HCT116 (cell line): ENCODE data around the gene APCDD1L. TPM values are rescaled to one million over a fixed set of nuclear protein-coding genes. Genes with fewer than 3 reads are reported as not detected.

Experiments
- ATAC-seq: fragments of 200-7000 bp; cut with Tn5 transposase; 2 replicates; pipeline ENCODE4 v1.9.1; 2020; ENCODE audit warnings: mild to moderate bottlenecking, moderate library complexity
- BruUV-seq: library from RNA; stranded (reverse); fragments of 400-500 nt; replicated peaks from 2 replicates; lab custom pipeline; 2021; lab: Mats Ljungman, UMichigan
- CTCF ChIA-PET: fragments of 300-600 bp; sonication (Branson Sonifier 250); formaldehyde crosslinking; loops from one replicate; lab custom pipeline; 2021; ENCODE audit warnings: antibody characterized with exemption; lab: Charles Lee
- POLR2A ChIA-PET: fragments of 300-600, 350-600 bp; sonication (Branson Sonifier 250); formaldehyde crosslinking; loops from one replicate; lab custom pipeline; 2021; ENCODE audit warnings: antibody characterized with exemption; lab: Charles Lee
- RAD21 ChIA-PET, 2 experiments: fragments of 300-600 bp; sonication (Branson Sonifier 250); formaldehyde crosslinking; loops; one replicate each; lab custom pipeline; 2023; ENCODE audit warnings: low total read pairs in 2 of 2; ENCODE audit not compliant: uncharacterized antibody in 2 of 2, unreplicated experiment in 2 of 2, low non-redundant PET in 1 of 2; lab: Charles Lee
- DNase-seq: peaks from one replicate; pipeline ENCODE4 v3.0.0-alpha.2; 2010; ENCODE audit warnings: low read depth, low spot score
- H2AFZ ChIP-seq: fragments of 200-600 bp; shearing (Covaris generic), sonication (generic); 2 replicates; pipeline ENCODE4 v1.6.1; 2017; ENCODE audit warnings: low read depth, mixed run types, mixed read lengths, antibody characterized with exemption, low read length; ENCODE audit not compliant: poor library complexity, severe bottlenecking
- H3K27ac ChIP-seq: 2 replicates; pipeline ENCODE4 v1.5.1; 2012; ENCODE audit warnings: low read depth, low read length
- H3K27me3 ChIP-seq: fragments of 200-600 bp; sonication (generic); 2 replicates; pipeline ENCODE4 v1.6.1; 2016; ENCODE audit warnings: mixed run types, low read length, mixed read lengths; ENCODE audit not compliant: insufficient read depth
- H3K36me3 ChIP-seq, 2 experiments: fragments of 200-500 bp in 1 of 2; fragments of 200-600 bp in 1 of 2; sonication (Bioruptor generic) in 1 of 2; sonication (generic) in 1 of 2; 2 replicates each; pipeline versions ENCODE4 v1.5.1 to v1.6.1; 2014 to 2016; ENCODE audit warnings: low read length in 2 of 2, inconsistent platforms in 1 of 2, mixed read lengths in 1 of 2, mixed run types in 1 of 2; ENCODE audit not compliant: insufficient read depth in 2 of 2, control insufficient read depth in 1 of 2
- H3K4me1 ChIP-seq, 2 experiments: fragments of 200-600 bp in 1 of 2; sonication (generic) in 1 of 2; 2 replicates each; pipeline versions ENCODE4 v1.5.1 to v1.6.1; 2012 to 2017; ENCODE audit warnings: low read length in 2 of 2, inconsistent platforms in 1 of 2, mild to moderate bottlenecking in 1 of 2, mixed read lengths in 1 of 2, mixed run types in 1 of 2, moderate library complexity in 1 of 2; ENCODE audit not compliant: insufficient read depth in 2 of 2, control insufficient read depth in 1 of 2
- H3K4me2 ChIP-seq: fragments of 200-600 bp; sonication (generic); 2 replicates; pipeline ENCODE4 v1.6.1; 2017; ENCODE audit warnings: mixed run types, low read length, mixed read lengths
- H3K4me3 ChIP-seq, 2 experiments: fragments of 200-600 bp in 1 of 2; sonication (generic) in 1 of 2; replicated peaks in 1 of 2; 2 replicates each; pipeline ENCODE4 v1.5.1; 2011 to 2016; ENCODE audit warnings: low read length in 2 of 2, control low read depth in 1 of 2, low read depth in 1 of 2, mild to moderate bottlenecking in 1 of 2, mixed read lengths in 1 of 2, mixed run types in 1 of 2
- H3K79me2 ChIP-seq: fragments of 200-600 bp; sonication (generic); 2 replicates; pipeline ENCODE4 v1.6.1; 2017; ENCODE audit warnings: mild to moderate bottlenecking, mixed run types, low read length, moderate library complexity, mixed read lengths; ENCODE audit not compliant: insufficient read depth
- H3K9ac ChIP-seq: fragments of 200-600 bp; sonication (generic); 2 replicates; pipeline ENCODE4 v1.6.1; 2016; ENCODE audit warnings: low read length, mixed read lengths
- H3K9me2 ChIP-seq: fragments of 200-600 bp; sonication (generic), shearing (Covaris generic); 2 replicates; pipeline ENCODE4 v1.6.1; 2017; ENCODE audit warnings: mixed run types, mild to moderate bottlenecking, moderate library complexity; ENCODE audit not compliant: insufficient read depth
- H3K9me3 ChIP-seq, 2 experiments: fragments of 200-500 bp in 1 of 2; fragments of 200-600 bp in 1 of 2; sonication (Bioruptor generic) in 1 of 2; sonication (generic) in 1 of 2; 2 replicates each; pipeline ENCODE4 v1.6.1; 2014 to 2017; ENCODE audit warnings: low read length in 2 of 2, mixed read lengths in 2 of 2, inconsistent platforms in 1 of 2, low read depth in 1 of 2, mild to moderate bottlenecking in 1 of 2, mixed run types in 1 of 2, moderate library complexity in 1 of 2; ENCODE audit not compliant: control insufficient read depth in 1 of 2, insufficient read depth in 1 of 2
- H4K20me1 ChIP-seq: fragments of 200-600 bp; sonication (generic), shearing (Covaris generic); 2 replicates; pipeline ENCODE4 v1.6.1; 2017; ENCODE audit warnings: mixed run types, mild to moderate bottlenecking, moderate library complexity; ENCODE audit not compliant: insufficient read depth
- CBX3 ChIP-seq: IDR thresholded peaks from 2 replicates; pipeline ENCODE4 v1.6.1; 2012; ENCODE audit warnings: low read depth
- ELF1 ChIP-seq: IDR thresholded peaks from 2 replicates; pipeline ENCODE4 v1.6.1; 2012; ENCODE audit warnings: low read depth, borderline replicate concordance
- FOSL1 ChIP-seq: IDR thresholded peaks from 2 replicates; pipeline ENCODE4 v1.6.1; 2012; ENCODE audit warnings: low read depth
- POLR2A ChIP-seq: IDR thresholded peaks from 2 replicates; pipeline ENCODE4 v1.7.0; 2011; ENCODE audit warnings: borderline replicate concordance; ENCODE audit not compliant: insufficient read depth, insufficient read length; ENCODE audit errors: extremely low read depth
- POLR2AphosphoS5 ChIP-seq: IDR thresholded peaks from 2 replicates; pipeline ENCODE4 v1.6.1; 2011; ENCODE audit warnings: mild to moderate bottlenecking, low read depth, low read length, moderate library complexity
- RAD21 ChIP-seq: IDR thresholded peaks from 2 replicates; pipeline ENCODE4 v1.6.1; 2012; ENCODE audit warnings: low read depth, mild to moderate bottlenecking
- SIN3A ChIP-seq: IDR thresholded peaks from 2 replicates; pipeline ENCODE4 v1.6.1; 2012; ENCODE audit warnings: low read depth
- SRF ChIP-seq: IDR thresholded peaks from 2 replicates; pipeline ENCODE4 v1.6.1; 2012; ENCODE audit warnings: low read depth
- TCF7L2 ChIP-seq: IDR thresholded peaks from 2 replicates; pipeline ENCODE4 v1.7.0; 2011; ENCODE audit warnings: borderline replicate concordance, inconsistent platforms; ENCODE audit not compliant: insufficient read depth, insufficient read length; ENCODE audit errors: extremely low read depth
- ZFX ChIP-seq: fragments of 450-650 bp; IDR thresholded peaks from 2 replicates; pipeline ENCODE4 v1.6.1; 2017
- intact Hi-C: fragments of 100-400 bp; cut with micrococcal nuclease; formaldehyde crosslinking; loops from 2 replicates; pipeline ENCODE4 v1.10.0; 2022
- total RNA-seq: library from RNA; stranded (reverse); gene quantifications from one replicate; pipeline ENCODE4 v1.2.1, GENCODE V29; 2021; ENCODE audit not compliant: unreplicated experiment
- TF ChIP-seq, protein P1 (sequence below), 3 experiments: fragments of 200-600 bp in 1 of 3; sonication (generic) in 1 of 3; IDR thresholded peaks in 2 of 3; conservative IDR thresholded peaks in 1 of 3; 2 replicates each; pipeline ENCODE4 v1.5.1; 2012 to 2017; ENCODE audit warnings: low read depth in 2 of 3, low read length in 2 of 3, antibody characterized with exemption in 1 of 3, borderline replicate concordance in 1 of 3, control low read depth in 1 of 3, mild to moderate bottlenecking in 1 of 3, mixed read lengths in 1 of 3, mixed run types in 1 of 3, moderate library complexity in 1 of 3; ENCODE audit not compliant: insufficient read depth in 1 of 3
- TF ChIP-seq, protein P2 (sequence below): IDR thresholded peaks from 2 replicates; pipeline ENCODE4 v1.6.1; 2012
- TF ChIP-seq, protein P3 (sequence below): IDR thresholded peaks from 2 replicates; pipeline ENCODE4 v1.6.1; 2012
- TF ChIP-seq, protein P4 (sequence below): IDR thresholded peaks from 2 replicates; pipeline ENCODE4 v1.6.1; 2012; ENCODE audit warnings: low read depth
- TF ChIP-seq, protein P5 (sequence below): IDR thresholded peaks from 2 replicates; pipeline ENCODE4 v1.6.1; 2011; ENCODE audit warnings: mild to moderate bottlenecking, low read length, moderate library complexity; ENCODE audit not compliant: insufficient replicate concordance; ENCODE audit errors: extremely low read depth

The APCDD1L gene
- total RNA-seq, 1 experiment from 2014 or later = not detected

DNA sequence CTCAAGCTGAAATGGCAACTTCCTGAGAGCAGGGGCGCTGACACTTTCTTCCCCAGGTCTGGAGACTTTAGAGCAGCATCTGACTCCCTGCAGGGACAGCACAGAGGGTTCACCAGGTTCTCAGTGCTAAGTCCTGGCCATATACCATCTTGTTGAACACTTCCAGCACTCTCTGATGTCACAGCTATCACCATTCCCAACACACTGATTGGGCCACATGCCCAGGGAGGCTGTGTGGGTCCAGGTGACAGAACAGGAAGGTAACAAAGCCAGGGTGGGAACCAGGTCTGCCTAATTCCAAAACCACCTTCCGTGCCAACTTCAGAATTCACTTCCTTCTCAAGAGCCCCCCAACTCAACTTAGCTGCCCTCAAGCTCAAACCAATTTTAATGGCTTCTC, 4.3 kb downstream of the APCDD1L start:
- no peak overlapping the region for H3K4me3 ChIP-seq
- H3K27me3 ChIP-seq = no peaks in the 10 kb centered on the region
- POLR2A ChIA-PET = no interaction called here
- no peak overlapping the region for H3K9ac ChIP-seq
- H3K4me1 ChIP-seq = peaks cover 0 to 7% of the 10 kb centered on the region in 2 experiments; a peak in 2 of 4 replicates
- no peaks in the 10 kb centered on the region for H4K20me1 ChIP-seq
- intact Hi-C loops = no loop called here
- CTCF ChIA-PET = no interaction called here
- DNase-seq (no peak), ATAC-seq (no peak)
- BruUV-seq = no TSS peak
- H3K27ac ChIP-seq = no peak overlapping the region
- H3K79me2 ChIP-seq = no peaks in the 10 kb centered on the region
- H3K9me2 ChIP-seq = no peaks in the 10 kb centered on the region
- H3K9me3 ChIP-seq = no peaks in the 10 kb centered on the region
- TF ChIP-seq SRF (no peak), ELF1 (no peak), CBX3 (no peak), FOSL1 (no peak), SIN3A (no peak), POLR2A (no peak), TCF7L2 (no peak), RAD21 (no peak), ZFX (no peak), POLR2AphosphoS5 (no peak)
- TF ChIP-seq, protein P1, sequence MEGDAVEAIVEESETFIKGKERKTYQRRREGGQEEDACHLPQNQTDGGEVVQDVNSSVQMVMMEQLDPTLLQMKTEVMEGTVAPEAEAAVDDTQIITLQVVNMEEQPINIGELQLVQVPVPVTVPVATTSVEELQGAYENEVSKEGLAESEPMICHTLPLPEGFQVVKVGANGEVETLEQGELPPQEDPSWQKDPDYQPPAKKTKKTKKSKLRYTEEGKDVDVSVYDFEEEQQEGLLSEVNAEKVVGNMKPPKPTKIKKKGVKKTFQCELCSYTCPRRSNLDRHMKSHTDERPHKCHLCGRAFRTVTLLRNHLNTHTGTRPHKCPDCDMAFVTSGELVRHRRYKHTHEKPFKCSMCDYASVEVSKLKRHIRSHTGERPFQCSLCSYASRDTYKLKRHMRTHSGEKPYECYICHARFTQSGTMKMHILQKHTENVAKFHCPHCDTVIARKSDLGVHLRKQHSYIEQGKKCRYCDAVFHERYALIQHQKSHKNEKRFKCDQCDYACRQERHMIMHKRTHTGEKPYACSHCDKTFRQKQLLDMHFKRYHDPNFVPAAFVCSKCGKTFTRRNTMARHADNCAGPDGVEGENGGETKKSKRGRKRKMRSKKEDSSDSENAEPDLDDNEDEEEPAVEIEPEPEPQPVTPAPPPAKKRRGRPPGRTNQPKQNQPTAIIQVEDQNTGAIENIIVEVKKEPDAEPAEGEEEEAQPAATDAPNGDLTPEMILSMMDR (IDR thresholded peaks at IDR 0.05 in 2 of 3, conservative IDR thresholded peaks at IDR 0.05 in 1 of 3; ENCODE audit: borderline replicate concordance in 1 of 3, insufficient read depth in 1 of 3, low read depth in 2 of 3, low read length in 2 of 3) = no peak
- TF ChIP-seq, protein P2, sequence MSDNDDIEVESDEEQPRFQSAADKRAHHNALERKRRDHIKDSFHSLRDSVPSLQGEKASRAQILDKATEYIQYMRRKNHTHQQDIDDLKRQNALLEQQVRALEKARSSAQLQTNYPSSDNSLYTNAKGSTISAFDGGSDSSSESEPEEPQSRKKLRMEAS = no peak
- TF ChIP-seq, protein P3, sequence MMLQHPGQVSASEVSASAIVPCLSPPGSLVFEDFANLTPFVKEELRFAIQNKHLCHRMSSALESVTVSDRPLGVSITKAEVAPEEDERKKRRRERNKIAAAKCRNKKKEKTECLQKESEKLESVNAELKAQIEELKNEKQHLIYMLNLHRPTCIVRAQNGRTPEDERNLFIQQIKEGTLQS = no peak
- TF ChIP-seq, protein P4, sequence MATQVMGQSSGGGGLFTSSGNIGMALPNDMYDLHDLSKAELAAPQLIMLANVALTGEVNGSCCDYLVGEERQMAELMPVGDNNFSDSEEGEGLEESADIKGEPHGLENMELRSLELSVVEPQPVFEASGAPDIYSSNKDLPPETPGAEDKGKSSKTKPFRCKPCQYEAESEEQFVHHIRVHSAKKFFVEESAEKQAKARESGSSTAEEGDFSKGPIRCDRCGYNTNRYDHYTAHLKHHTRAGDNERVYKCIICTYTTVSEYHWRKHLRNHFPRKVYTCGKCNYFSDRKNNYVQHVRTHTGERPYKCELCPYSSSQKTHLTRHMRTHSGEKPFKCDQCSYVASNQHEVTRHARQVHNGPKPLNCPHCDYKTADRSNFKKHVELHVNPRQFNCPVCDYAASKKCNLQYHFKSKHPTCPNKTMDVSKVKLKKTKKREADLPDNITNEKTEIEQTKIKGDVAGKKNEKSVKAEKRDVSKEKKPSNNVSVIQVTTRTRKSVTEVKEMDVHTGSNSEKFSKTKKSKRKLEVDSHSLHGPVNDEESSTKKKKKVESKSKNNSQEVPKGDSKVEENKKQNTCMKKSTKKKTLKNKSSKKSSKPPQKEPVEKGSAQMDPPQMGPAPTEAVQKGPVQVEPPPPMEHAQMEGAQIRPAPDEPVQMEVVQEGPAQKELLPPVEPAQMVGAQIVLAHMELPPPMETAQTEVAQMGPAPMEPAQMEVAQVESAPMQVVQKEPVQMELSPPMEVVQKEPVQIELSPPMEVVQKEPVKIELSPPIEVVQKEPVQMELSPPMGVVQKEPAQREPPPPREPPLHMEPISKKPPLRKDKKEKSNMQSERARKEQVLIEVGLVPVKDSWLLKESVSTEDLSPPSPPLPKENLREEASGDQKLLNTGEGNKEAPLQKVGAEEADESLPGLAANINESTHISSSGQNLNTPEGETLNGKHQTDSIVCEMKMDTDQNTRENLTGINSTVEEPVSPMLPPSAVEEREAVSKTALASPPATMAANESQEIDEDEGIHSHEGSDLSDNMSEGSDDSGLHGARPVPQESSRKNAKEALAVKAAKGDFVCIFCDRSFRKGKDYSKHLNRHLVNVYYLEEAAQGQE = no peak
- TF ChIP-seq, protein P5, sequence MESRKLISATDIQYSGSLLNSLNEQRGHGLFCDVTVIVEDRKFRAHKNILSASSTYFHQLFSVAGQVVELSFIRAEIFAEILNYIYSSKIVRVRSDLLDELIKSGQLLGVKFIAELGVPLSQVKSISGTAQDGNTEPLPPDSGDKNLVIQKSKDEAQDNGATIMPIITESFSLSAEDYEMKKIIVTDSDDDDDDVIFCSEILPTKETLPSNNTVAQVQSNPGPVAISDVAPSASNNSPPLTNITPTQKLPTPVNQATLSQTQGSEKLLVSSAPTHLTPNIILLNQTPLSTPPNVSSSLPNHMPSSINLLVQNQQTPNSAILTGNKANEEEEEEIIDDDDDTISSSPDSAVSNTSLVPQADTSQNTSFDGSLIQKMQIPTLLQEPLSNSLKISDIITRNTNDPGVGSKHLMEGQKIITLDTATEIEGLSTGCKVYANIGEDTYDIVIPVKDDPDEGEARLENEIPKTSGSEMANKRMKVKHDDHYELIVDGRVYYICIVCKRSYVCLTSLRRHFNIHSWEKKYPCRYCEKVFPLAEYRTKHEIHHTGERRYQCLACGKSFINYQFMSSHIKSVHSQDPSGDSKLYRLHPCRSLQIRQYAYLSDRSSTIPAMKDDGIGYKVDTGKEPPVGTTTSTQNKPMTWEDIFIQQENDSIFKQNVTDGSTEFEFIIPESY = no peak
- TF ChIP-seq, all 23 proteins: peak for 0
- Histone ChIP-seq H2AFZ (no peak overlapping the region), H3K4me2 (no peak overlapping the region), H3K36me3 (no peaks in the 10 kb centered on the region)
- RAD21 ChIA-PET = interaction anchor here in 1 of 2 experiments (0.5 kb wide), 1 partner anchor 942 kb away, joined by 4 read pairs; no protein-coding TSS in a partner anchor
